Amniotic stem cell (primary cell): ENCODE measurements around the gene UXT.
"Not testable (repeated sequence)": the region's sequence is repeated elsewhere in the genome, so short reads cannot be mapped to it uniquely, and the experiment has no call there.

Experiments used
- DNase-seq: peaks from one replicate; lab custom pipeline; 2025; lab: John Stamatoyannopoulos, UW

The UXT gene

DNA sequence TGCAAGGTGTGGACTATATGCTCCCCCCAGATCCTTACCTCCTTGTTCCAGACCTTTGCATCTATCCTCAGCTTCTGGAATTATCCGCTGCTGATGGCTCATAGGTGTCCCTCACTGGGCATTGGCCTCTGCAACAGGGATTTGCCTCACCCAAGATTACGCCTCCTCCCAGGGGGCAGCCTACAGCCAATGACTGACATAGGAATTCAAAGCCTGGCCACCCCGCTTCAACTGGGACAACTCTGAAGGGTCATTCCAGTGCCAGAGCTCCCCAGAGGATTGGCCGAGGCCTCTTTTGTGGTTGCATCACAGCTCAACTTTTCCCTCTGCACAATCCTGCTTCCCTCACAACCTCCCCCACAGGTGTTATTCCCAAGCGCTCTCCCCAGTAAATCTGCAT lies 44.4 kb downstream of the UXT start:
- DNase-seq: no peak

- no peak for DNase-seq
Measured at GRCh38 chrX:47613082-47613481, 45.9 kb downstream of the UXT start.

DNA sequence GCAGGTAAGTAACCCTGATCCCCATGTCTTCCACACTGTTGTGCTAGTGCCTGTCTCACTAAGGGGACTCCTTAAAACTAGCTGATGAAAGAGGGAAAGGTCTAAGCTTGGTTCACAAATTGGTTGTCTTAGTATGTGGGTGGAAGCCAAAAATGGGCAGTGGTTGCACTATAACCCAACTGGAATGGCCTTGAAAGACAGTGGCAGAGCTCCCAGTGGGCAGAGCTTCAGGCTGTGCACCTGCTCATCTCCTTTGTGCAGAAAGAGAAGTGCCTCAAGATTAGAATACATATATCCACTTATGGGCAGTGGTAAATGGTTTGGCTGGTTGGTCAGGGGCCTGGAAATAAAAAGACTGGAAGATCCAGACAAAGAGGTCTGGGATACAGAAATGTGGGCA lies 46.6 kb downstream of the UXT start:
- no peak for DNase-seq

GRCh38 chrX:47611926-47612325 lies 47.1 kb downstream of the UXT start:
- no peak for DNase-seq

DNA sequence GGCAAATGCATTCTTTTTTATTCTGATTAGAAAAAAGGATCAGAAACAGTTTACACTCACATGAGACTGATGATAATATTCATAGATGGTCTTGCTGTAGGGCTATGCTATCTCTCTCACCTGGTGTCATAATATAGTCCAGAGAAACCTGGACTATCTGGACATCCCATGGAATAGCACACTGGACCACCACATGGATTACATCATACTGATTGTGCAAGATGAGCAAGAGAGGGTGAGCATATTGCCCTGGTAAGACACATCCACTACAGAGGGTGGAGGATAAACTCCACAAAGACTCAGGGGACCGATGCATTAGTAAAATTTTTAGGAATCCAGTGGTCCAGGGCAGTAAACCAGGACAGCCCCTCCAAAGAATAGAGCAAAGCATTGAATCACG lies 47.5 kb downstream of the UXT start:
- DNase-seq: no peak

DNA sequence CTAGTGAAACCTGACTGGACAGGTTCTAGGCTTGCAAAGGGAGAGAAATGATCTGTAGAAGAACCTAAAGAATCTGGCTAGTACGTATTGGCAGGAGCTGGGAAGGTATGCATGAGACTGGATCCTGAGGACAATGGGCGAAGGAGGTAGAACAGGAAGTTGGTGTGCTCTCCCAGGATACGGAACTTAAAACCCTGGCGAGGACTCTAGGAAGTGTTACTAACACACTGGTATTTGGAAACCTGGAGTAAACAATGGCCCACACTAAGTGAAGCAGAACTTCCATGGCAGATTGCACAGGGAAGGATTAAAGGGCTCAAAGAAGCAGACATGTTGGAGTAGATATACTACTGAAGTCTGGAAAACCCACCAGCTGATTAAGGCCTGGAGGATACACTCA lies 48.5 kb downstream of the UXT start:
- no peak for DNase-seq

DNA sequence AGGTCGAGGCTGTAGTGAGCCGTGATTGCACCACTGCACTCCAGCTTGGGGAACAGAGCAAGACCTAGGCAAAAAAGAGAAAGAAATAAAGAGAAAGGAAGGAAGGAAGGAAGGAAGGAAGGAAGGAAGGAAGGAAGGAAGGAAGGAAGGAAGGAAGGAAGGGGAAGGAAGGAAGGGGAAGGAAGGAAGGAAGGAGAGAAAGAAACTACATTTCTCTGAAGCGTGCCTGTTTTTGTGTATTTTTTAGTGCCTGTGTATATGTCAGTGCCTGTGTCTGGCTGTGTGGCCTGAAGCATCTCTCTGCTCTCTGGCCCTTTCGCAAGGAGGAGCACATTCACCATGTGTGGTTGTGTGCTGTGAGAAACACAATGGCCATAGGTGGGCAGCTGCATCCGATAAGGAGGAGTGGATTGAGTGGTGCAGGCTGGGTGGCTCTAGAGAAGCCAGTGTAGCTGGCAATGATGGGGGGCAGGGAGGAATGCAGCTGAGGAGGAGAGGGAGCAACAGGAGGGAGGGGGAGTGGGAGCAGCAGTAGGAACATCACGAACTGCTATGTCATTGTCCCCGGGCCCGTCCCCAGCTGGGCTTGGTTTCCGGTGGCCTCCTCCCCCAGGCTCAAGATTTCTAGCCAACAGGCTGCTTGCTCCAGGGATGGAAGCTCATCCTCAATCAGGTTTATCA lies 50.7 kb downstream of the UXT start:
- no peak for DNase-seq

- DNase-seq: no peak
Measured at GRCh38 chrX:47607091-47607490, 51.9 kb downstream of the UXT start.

GRCh38 chrX:47605024-47605423 lies 54.0 kb downstream of the UXT start:
- DNase-seq: no peak

DNA sequence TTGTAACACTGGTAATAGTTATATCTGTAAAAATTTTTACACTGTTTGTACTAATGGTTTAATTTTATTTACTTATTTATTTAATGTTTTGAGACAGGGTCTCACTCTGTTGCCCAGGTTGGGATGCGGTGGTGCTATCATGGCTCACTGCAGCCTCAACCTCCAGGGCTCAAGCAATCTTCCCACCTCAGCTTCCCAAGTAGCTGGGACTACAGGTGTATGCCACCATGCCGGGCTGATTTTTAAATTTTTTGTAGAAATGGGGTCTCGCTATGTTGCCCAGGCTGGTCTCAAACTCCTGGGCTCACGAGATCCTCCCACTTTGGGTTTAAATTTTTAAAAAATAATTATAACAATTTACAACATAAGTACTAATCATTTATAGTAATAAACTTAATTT lies 55.9 kb downstream of the UXT start:
- DNase-seq: not testable (repeated sequence)
